Amniotic epithelial cell (primary cell): ENCODE measurements around the gene UBA1.

Experiments
- DNase-seq: peaks from one replicate; pipeline ENCODE4 v3.0.0-alpha.2; 2010; ENCODE audit warnings: low read depth

UBA1 gene

GRCh38 chrX:47189906-47190305 lies 3.7 kb upstream of the UBA1 start:
- peak; percentile 11 for DNase-seq

- DNase-seq, result peak; percentile 92
These were observed 3.0 kb upstream of the UBA1 start for GRCh38 chrX:47190445-47191269.

DNA sequence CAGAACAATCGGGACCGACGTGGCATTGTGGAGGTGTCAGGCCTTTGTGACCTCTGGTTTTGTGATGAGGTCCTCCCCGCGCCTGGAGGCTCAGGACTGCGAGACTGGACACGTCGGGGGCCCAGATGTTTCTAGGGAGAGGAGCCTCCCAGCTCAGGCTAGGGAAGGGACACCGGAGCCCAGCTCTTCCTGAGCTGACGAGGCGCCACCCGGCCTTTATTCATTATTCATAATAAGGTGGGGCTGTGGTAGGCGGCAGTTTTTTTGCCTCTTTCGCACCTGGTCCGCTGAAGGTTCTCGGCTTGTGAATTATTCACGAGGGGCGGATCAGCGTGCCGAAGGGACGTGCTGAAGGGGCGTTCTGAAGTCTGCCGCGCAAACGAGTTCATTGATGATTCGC lies 2.3 kb upstream of the UBA1 start:
- no peak for DNase-seq

DNA sequence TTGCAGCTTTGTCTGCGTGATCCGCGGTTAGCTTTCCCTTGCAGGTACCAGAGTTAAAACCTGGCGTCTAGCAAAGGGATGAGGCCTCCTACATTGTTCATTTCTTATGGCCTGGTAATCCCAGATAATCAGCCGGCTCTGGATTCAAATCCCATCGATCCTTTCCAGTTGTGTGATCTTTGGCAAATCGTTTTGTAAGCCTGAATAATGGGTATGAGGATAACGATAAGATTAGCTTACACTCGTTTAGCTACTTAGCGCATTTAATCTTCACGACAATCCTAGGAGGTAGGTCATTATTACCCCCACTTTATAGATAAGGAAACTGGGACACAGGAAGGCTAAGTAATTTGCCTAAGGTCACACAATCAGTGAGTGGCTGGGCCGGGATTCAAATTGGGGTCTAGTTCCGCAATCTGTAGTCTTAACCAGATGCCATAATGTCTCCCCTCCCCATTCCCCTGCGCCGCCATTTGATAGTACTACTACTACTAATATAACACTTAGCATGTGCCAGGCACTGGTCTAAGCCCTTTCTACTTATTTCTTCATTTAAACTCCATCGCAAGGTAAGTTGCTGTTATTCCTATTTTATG lies 1.7 kb upstream of the UBA1 start:
- no peak for DNase-seq

GRCh38 chrX:47194194-47194787 lies 662 bp downstream of the UBA1 start:
- no peak for DNase-seq

- DNase-seq, result no peak
These were observed 2.5 kb downstream of the UBA1 start for GRCh38 chrX:47196098-47196497.

- DNase-seq, result no peak
These were observed 3.9 kb downstream of the UBA1 start for GRCh38 chrX:47197526-47197925.

GRCh38 chrX:47198026-47198686 lies 4.5 kb downstream of the UBA1 start:
- DNase-seq, result peak; percentile 71

- no peak for DNase-seq
These were observed 5.1 kb downstream of the UBA1 start for GRCh38 chrX:47198687-47199080.

DNA sequence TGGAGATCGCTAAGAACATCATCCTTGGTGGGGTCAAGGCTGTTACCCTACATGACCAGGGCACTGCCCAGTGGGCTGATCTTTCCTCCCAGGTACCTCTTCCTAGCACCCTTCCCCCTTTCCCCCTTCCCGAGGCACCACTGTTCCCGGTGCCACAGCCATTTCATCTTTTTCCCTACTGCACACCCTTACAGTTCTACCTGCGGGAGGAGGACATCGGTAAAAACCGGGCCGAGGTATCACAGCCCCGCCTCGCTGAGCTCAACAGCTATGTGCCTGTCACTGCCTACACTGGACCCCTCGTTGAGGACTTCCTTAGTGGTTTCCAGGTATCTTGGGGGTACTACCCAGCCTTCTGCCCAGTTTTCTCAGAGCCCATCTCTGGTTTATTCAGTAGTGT lies 5.7 kb downstream of the UBA1 start:
- DNase-seq, result no peak

- peak; percentile 40 for DNase-seq
These were observed 6.9 kb downstream of the UBA1 start for GRCh38 chrX:47200385-47201150.

DNA sequence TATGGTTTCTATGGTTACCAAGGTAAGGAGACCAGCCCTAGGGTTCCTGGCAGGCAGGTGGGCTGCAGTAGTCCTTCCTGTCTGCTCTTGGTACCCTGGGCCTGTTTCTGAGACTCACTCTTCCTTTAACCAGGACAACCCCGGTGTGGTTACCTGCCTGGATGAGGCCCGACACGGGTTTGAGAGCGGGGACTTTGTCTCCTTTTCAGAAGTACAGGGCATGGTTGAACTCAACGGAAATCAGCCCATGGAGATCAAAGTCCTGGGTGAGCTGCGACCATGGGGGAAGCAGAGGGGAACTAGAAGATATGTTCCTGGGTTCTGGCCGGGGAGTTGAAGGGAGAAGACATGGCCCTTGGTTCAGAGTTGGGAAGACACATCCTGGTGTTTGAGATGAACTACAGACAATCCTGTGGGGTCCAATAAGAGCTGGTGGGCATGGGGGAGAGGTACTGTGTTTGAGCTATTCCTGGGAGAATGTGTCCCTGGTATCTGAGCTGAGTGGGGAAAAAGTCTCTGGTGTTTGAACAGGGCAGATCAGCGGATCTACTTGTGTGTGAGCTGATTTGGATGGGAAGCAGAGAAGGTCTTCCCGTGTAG lies 7.8 kb downstream of the UBA1 start:
- DNase-seq, result no peak

DNA sequence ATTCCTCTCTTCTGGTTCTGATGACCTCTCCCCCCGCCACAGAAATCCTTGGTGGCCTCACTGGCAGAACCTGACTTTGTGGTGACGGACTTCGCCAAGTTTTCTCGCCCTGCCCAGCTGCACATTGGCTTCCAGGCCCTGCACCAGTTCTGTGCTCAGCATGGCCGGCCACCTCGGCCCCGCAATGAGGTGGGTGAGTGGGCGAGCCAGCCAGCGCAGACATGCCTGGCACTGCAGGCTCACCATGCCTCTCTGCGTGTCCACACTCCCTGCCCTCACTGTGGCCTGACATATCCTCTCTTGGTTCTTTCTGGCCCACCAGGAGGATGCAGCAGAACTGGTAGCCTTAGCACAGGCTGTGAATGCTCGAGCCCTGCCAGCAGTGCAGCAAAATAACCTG lies 8.7 kb downstream of the UBA1 start:
- no peak for DNase-seq

- no peak for DNase-seq
These were observed 9.2 kb downstream of the UBA1 start for GRCh38 chrX:47202877-47203276.

DNA sequence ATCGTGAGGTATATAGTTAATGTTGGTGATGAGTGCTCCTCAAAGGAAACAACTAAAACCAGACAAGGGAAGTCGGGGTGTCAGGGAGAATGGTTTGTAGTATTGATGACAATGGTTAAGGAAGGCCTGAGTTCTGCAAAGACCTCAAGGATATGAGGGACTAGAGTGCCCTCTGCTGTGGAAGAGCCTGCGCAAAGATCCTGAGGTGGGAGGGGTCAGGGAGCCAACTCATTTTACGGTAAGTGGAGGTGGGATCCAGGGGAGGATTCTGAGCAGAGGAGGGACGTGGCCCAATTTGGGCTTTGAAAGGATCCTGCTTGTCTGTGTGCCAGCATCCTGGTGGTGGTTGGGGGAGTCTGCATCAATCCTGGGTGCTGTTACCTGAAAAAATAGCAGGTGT lies 11.3 kb downstream of the UBA1 start:
- DNase-seq, result no peak

- peak; percentile 44 for DNase-seq
These were observed 12.7 kb downstream of the UBA1 start for GRCh38 chrX:47206316-47206715.

- no peak for DNase-seq
These were observed 14.5 kb downstream of the UBA1 start for GRCh38 chrX:47208108-47208507.

- no peak for DNase-seq
These were observed 16.0 kb downstream of the UBA1 start for GRCh38 chrX:47209508-47210238.

GRCh38 chrX:47210661-47211425 lies 17.2 kb downstream of the UBA1 start:
- DNase-seq, result no peak
